ENCODE data around the gene HES3. TPM values are rescaled to one million over a fixed set of nuclear protein-coding genes. Genes with fewer than 3 reads are reported as not detected.

Gene HES3
- total and polyA plus RNA-seq, 8 donors = not detected

Other genes with a start within 250 kb of the HES3 start
- 1 to 10 TPM; 1.2 to 9.0 (median 4.1) TPM for gene KCNAB2, start 198.3 kb upstream of the HES3 start, total RNA-seq
- gene KCNAB2, start 198.3 kb upstream of the HES3 start, polyA plus RNA-seq = 1 to 10 TPM; 4.1 to 4.6 TPM
- under 1 TPM; 0.09 to 0.46 (median 0.27) TPM for gene CHD5, start 63.9 kb upstream of the HES3 start, total RNA-seq
- 1 to 10 TPM; 1.2 to 2.9 TPM for gene CHD5, start 63.9 kb upstream of the HES3 start, polyA plus RNA-seq
- gene RPL22, start 44.6 kb upstream of the HES3 start, total RNA-seq = 100 to 1,000 TPM; 186 to 264 (median 221) TPM
- 100 to 1,000 TPM; 252 to 378 TPM for gene RPL22, start 44.6 kb upstream of the HES3 start, polyA plus RNA-seq
- 10 to 100 TPM in 5 of 6 donors, 1 to 10 TPM in 1; 7.1 to 21.6 (median 12.5) TPM for gene RNF207, start 38.1 kb upstream of the HES3 start, total RNA-seq
- 10 to 100 TPM; 26.2 to 52.8 TPM for gene RNF207, start 38.1 kb upstream of the HES3 start, polyA plus RNA-seq
- gene ICMT, start 8.2 kb upstream of the HES3 start, total RNA-seq = 10 to 100 TPM; 13.4 to 26.4 (median 21.5) TPM
- 10 to 100 TPM in 1 of 2 donors, 1 to 10 TPM in 1; 8.3 to 16.0 TPM for gene ICMT, start 8.2 kb upstream of the HES3 start, polyA plus RNA-seq
- gene GPR153, start 16.9 kb downstream of the HES3 start, total RNA-seq = 1 to 10 TPM in 2 of 6 donors, under 1 TPM in 4; 0.19 to 5.1 (median 0.78) TPM
- 1 to 10 TPM in 1 of 2 donors, under 1 TPM in 1; 0.99 to 1.0 TPM for gene GPR153, start 16.9 kb downstream of the HES3 start, polyA plus RNA-seq
- gene ACOT7, start 149.6 kb downstream of the HES3 start, total RNA-seq = 1 to 10 TPM; 3.1 to 7.6 (median 5.2) TPM
- 1 to 10 TPM; 3.8 to 7.0 TPM for gene ACOT7, start 149.6 kb downstream of the HES3 start, polyA plus RNA-seq
- gene HES2, start 175.7 kb downstream of the HES3 start, total RNA-seq = under 1 TPM in 3 of 6 donors, not detected in 3; 0.03 to 0.31 (median 0.09) TPM
- gene HES2, start 175.7 kb downstream of the HES3 start, polyA plus RNA-seq = not detected
- 1 to 10 TPM in 1 of 6 donors, under 1 TPM in 5; 0.31 to 2.5 (median 0.68) TPM for gene ESPN, start 180.6 kb downstream of the HES3 start, total RNA-seq
- gene ESPN, start 180.6 kb downstream of the HES3 start, polyA plus RNA-seq = under 1 TPM; 0.28 to 0.99 TPM
- gene TNFRSF25, start 222.0 kb downstream of the HES3 start, total RNA-seq = 1 to 10 TPM in 5 of 6 donors, under 1 TPM in 1; 0.98 to 2.9 (median 2.4) TPM
- 10 to 100 TPM; 13.4 to 26.7 TPM for gene TNFRSF25, start 222.0 kb downstream of the HES3 start, polyA plus RNA-seq
- 1 to 10 TPM; 1.5 to 3.9 (median 2.6) TPM for gene PLEKHG5, start 247.5 kb downstream of the HES3 start, total RNA-seq
- gene PLEKHG5, start 247.5 kb downstream of the HES3 start, polyA plus RNA-seq = 1 to 10 TPM; 6.2 to 7.3 TPM